ENCODE measurements around the gene CGREF1.

Gene CGREF1

DNA sequence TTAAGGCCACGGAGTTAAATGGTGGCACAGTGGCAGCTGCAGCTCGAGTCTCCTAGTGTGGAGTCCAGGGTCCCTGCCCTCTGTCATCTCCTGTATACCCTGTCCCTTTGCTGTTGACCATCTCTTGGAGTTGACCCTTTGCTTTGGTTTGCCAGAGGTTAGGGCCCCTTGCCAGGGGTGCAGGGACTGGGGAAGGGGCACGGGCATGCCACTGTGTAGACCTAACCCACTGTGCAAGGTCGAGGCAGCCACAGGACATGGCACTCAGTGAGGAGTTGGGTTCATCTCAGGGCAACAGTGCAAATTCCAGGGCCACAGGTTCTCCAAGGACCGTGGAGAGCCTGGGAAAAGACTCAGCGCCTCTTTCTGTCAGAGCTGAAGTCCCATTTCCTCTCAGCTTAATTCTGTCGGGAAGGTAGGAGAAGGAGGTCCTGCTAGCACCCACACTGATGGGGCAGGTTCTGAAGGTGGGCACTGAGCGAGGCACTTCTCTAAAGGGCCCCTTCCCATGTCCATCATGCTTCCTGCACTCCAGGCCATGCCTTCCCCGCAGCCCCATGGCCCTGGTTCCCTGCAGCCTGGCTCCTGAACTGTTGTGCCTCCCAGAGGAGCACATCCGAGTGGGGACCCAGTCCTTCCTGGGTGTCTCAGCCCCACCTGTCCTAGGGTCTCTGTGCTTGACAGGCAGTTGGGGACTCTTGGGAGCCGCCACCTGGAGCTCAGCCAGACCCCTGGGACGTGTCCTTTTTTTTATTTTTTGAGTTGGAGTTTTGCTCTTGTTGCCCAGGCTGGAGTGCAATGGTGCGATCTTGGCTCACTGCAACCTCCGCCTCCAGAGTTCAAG is 29.6 kb downstream of the CGREF1 start:
- in situ Hi-C loops (cut with MboI; ENCODE audit: low sequenced_read_pairs), result no loop called here

DNA sequence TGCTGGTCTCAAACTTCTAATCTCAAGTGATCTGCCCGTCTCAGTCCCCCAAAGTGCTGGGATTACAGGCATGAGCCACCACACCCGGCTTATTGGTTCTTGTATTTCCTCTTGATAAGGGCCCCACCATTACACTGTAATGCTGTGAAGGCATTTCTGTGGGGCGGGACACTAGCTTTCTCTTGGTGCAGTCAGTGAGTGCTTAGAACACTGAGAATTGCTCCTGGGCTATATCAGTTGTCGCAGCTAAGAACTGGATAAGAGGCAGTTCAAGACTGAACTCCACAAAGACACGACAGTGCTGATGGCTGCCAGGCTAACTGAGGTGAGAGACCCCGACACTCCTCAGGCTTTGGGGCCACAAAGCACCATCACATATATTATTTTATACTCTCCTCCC is 30.3 kb downstream of the CGREF1 start:
- in situ Hi-C loops (cut with MboI; ENCODE audit: low sequenced_read_pairs), result no loop called here

DNA sequence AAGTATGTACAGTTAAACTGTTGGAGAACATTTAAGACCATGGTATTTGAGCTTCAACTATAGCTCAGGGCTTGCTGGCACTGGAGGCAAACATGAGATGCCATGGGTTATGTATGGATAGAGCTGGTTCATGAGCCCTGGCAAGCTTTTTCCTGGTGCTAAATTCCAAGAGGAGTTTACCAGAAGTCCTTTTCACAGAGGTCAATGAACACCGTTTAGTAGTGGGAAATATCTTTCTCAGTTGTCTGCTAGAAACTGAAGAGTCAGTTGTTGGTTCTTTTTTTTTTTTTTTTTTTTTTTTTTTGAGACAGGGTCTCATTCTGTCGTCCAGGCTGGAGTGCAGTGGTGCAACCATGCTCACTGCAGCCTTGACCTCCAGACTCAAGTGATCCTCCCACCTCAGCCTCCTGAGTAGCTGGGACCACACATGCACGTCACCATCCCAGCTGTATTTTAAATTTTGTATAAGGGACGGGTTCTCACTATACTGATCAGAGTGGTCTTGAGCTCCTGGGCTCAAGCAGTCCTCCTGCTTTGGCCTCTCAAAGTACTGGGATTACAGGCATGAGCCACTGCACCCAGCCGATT is 31.0 kb downstream of the CGREF1 start:
- in situ Hi-C loops (cut with MboI; ENCODE audit: low sequenced_read_pairs), result no loop called here

DNA sequence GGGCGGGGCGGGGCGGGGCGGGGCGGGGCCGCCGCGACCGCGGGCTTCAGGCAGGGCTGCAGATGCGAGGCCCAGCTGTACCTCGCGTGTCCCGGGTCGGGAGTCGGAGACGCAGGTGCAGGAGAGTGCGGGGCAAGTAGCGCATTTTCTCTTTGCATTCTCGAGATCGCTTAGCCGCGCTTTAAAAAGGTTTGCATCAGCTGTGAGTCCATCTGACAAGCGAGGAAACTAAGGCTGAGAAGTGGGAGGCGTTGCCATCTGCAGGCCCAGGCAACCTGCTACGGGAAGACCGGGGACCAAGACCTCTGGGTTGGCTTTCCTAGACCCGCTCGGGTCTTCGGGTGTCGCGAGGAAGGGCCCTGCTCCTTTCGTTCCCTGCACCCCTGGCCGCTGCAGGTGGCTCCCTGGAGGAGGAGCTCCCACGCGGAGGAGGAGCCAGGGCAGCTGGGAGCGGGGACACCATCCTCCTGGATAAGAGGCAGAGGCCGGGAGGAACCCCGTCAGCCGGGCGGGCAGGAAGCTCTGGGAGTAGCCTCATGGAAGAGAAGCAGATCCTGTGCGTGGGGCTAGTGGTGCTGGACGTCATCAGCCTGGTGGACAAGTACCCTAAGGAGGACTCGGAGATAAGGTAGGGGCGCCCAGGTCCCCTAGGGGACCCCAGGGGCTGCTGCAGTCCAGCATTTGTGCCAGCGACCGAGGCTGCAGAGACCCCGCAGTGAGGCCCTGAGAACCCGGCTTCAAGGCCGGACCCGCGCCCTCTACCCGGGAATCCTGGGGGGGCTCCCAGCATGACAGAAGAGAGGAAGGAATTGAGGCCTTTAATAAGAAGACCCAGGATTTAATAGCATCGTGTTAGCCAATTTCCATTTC is 32.0 kb downstream of the CGREF1 start, which contains the start of gene KHK:
TSS of gene KHK (plus strand) at position 49 of the 870 bp plus-strand sequence. CDS start at position 537, 488 bp downstream.
- in situ Hi-C loops (cut with MboI; ENCODE audit: low sequenced_read_pairs), result no loop called here

DNA sequence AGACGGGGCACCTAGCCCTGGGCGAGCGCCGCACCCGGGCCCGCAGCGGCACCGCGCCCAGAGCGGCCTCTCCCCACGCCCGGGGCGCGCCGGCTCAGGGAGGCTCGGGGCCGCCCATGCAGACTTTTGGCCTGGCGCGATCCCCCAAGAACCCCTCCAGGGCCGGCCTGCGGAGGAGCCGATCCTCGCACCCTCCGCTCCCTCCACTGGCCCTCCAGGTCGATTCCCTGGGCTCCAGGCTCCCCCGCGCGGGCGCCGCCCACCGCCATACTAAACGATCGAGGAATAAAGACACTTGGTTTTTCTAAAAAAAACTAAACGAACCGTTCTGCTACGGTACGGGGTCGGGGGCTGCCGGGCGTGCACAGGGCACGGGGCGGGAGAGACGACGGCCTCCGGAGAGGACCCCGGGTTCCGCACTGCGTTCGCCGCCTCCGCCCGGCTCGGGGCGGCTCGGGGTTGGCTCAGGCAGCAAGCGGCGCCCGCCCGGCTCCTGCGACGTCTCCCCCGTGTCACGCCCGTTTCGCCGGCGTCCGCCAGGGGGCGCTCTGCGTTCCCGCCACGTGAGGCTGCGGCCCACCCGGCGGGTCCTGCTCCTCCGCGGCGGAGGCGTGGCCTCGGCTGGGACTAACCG is 32.7 kb downstream of the CGREF1 start:
- in situ Hi-C loops (cut with MboI; ENCODE audit: low sequenced_read_pairs), result no loop called here

DNA sequence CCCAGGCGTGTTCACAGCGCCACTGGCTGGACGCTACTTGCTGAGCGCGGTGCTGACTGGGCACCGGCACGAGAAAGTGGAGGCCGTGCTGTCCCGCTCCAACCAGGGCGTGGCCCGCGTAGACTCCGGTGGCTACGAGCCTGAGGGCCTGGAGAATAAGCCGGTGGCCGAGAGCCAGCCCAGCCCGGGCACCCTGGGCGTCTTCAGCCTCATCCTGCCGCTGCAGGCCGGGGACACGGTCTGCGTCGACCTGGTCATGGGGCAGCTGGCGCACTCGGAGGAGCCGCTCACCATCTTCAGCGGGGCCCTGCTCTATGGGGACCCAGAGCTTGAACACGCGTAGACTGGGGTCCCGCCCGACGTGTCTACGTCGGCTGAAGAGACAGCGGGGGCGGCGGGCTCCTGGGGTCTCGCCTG is 33.2 kb downstream of the CGREF1 start:
- in situ Hi-C loops (cut with MboI; ENCODE audit: low sequenced_read_pairs), result no loop called here

DNA sequence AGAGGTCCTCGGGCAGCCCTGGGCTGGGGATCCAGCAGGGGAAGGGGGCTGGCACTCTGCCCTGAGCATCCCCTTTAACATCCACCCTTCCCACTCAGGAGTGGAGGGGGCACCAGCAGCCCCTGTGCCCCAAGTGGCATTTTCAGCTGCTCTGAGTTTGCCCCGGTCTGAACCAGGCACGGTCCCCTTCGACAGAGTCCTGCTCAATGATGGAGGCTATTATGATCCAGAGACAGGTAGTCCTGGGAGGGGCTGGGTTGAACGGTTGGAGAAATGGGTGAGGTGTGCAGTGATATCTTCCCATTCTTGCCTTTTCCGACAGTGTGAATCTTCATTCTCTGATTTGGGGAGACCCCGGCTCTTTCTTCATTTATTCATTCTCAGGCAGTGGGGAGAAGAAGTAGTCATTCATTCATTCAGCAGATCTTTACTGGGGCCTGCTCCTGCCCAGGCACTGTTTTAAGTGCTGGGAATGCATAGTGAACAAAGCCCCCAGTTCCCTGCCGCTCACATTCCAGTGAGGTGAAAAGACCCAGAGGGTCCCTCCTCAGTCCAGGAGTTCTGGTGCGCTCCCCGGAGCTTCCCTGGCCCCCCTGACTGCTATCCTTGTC is 33.8 kb downstream of the CGREF1 start:
- in situ Hi-C loops (cut with MboI; ENCODE audit: low sequenced_read_pairs), result no loop called here

DNA sequence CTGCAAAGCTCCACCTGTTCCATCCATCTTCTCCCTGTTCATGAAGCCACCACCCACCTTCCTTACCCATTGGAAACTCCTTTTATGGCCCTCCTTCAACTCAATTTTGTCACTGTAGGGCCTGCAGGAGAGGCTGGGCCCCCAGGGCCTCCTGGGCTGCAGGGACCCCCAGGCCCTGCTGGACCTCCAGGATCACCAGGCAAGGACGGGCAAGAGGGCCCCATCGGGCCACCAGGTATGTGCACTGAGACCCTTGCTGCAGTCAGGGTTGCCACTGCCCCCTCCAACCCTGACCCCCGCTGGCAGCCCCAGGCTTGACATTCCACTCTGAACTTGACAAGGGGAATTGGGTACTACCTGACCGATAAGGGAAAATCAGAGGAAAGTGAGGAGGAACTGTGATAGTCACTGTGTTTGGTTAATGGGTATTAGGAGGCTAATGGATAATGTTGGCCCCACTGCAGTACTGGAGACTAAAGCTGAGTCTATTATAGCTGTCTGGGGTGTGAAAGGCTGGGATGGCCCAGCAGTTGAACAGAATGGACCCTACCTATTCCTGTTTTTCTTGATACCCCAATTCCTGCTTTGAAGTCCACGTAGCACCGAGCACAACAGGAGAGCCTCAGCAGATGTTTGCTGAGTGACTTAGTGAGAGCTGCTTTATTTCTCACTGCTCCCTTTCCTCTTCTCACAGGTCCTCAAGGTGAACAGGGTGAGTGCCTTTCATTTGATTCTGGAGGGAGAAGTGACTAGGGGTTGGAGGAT is 34.4 kb downstream of the CGREF1 start:
- in situ Hi-C loops (cut with MboI; ENCODE audit: low sequenced_read_pairs), result no loop called here

DNA sequence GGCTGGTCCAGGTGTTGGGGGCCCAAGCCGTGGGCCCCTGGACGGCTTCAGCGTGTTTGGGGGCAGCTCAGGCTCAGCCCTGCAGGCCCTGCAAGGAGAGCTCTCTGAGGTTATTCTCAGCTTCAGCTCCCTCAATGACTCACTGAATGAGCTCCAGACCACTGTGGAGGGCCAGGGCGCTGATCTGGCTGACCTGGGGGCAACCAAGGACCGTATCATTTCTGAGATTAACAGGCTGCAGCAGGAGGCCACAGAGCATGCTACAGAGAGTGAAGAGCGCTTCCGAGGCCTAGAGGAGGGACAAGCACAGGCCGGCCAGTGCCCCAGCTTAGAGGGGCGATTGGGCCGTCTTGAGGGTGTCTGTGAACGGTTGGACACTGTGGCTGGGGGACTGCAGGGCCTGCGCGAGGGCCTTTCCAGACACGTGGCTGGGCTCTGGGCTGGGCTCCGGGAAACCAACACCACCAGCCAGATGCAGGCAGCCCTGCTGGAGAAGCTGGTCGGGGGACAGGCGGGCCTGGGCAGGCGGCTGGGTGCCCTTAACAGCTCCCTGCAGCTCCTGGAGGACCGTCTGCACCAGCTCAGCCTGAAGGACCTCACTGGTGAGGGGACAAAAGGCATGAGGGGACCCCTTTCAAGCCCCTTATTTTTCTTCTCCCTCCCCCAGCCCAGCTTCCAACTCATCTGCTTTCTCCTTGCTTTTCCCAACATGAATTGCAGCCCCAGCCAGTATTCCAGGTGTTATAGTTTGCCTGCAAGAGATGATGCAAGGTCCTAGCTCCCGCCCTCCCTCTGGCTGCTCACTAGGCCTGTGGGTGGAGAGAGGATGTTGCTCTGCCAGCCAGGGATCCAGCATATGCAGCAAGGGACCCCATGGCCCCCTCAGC is 35.3 kb downstream of the CGREF1 start:
- in situ Hi-C loops (cut with MboI; ENCODE audit: low sequenced_read_pairs), result no loop called here

DNA sequence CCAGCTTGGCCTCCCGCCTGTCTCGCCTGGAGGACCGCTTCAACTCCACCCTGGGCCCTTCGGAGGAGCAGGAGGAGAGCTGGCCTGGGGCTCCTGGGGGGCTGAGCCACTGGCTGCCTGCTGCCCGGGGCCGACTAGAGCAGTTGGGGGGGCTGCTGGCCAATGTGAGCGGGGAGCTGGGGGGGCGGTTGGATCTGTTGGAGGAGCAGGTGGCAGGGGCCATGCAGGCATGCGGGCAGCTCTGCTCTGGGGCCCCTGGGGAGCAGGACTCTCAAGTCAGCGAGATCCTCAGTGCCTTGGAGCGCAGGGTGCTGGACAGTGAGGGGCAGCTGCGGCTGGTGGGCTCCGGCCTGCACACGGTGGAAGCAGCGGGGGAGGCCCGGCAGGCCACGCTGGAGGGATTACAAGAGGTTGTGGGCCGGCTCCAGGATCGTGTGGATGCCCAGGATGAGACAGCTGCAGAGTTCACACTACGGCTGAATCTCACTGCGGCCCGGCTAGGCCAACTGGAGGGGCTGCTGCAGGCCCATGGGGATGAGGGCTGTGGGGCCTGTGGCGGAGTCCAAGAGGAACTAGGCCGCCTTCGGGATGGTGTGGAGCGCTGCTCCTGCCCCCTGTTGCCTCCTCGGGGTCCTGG is 36.0 kb downstream of the CGREF1 start:
- in situ Hi-C loops (cut with MboI; ENCODE audit: low sequenced_read_pairs), result no loop called here

DNA sequence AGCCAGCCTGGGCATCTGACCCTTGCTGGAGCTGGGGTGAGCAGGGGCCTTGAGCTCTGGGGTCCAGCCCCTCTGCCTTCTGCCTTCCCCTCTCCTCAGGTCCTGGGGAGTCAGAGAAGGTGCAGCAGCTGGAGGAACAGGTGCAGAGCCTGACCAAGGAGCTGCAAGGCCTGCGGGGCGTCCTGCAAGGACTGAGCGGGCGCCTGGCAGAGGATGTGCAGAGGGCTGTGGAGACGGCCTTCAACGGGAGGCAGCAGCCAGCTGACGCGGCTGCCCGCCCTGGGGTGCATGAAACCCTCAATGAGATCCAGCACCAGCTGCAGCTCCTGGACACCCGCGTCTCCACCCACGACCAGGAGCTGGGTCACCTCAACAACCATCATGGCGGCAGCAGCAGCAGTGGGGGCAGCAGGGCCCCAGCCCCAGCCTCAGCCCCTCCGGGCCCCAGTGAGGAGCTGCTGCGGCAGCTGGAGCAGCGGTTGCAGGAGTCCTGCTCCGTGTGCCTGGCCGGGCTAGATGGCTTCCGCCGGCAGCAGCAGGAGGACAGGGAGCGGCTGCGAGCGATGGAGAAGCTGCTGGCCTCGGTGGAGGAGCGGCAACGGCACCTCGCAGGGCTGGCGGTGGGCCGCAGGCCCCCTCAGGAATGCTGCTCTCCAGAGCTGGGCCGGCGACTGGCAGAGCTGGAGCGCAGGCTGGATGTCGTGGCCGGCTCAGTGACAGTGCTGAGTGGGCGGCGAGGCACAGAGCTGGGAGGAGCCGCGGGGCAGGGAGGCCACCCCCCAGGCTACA is 36.8 kb downstream of the CGREF1 start:
- in situ Hi-C loops (cut with MboI; ENCODE audit: low sequenced_read_pairs), result no loop called here

DNA sequence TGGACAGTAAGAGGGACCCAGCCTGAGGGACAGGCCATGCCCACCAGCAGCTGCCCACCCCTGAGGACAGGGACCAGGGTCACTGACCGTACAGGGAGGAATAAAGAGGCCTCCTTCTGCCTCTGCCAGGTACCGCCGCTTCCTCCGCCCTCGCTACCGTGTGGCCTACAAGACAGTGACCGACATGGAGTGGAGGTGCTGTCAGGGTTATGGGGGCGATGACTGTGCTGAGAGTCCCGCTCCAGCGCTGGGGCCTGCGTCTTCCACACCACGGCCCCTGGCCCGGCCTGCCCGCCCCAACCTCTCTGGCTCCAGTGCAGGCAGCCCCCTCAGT is 38.4 kb downstream of the CGREF1 start:
- in situ Hi-C loops (cut with MboI; ENCODE audit: low sequenced_read_pairs), result no loop called here

DNA sequence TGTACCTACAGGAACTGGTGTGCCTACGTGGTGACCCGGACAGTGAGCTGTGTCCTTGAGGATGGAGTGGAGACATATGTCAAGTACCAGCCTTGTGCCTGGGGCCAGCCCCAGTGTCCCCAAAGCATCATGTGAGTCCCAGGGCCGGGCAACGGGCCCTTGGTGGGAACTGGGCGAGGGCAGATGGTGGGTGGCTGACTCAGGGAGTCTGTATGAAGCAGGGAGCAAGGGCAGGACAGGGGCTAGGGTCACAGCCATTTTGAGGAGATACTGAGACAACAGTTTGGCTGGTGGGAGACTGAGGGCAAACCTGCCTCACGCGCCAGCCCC is 38.8 kb downstream of the CGREF1 start:
- in situ Hi-C loops (cut with MboI; ENCODE audit: low sequenced_read_pairs), result no loop called here

DNA sequence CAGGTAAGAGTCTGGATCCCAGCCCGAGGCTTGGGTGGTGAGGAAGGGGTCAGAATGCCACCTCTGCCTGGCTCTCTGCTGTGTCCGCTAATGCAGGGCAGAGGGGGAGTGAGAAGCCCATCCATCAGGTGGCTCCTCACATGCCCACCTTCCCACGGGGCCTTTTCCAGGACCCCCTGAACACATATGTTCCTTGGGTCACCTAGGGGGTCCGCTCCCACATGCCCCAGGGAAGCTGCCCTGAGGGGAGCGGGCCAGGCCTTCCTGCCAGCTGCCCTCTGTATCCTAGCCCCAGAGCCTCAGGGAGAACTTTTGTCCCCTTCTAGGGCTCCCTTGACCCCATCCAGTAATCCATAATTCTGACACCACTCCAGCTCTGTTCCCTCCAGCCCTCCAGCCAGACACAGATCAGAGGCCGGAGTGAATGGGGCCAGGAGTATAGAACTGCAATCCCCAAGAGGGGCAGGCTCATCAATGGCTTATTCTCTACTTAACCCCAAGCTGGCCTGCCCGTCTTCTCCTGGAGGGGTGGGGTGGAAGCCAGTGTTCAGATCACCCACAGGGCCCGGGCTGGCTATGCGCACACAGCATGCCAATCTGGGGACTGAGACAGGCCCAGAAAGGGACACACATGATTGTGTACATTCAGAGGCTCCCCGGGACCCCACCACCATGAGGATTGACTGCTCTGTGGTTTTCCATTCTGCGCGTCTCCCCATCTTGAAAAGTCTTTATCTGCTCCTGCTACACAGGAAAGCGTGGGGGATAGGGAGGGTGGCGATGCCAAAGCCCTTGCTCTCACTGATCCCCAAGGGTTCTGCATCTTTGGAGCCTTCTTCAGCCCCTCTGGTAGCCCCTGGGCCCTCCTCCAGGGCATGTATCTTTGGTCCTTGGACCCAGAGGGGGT is 39.4 kb downstream of the CGREF1 start:
- in situ Hi-C loops (cut with MboI; ENCODE audit: low sequenced_read_pairs), result no loop called here

DNA sequence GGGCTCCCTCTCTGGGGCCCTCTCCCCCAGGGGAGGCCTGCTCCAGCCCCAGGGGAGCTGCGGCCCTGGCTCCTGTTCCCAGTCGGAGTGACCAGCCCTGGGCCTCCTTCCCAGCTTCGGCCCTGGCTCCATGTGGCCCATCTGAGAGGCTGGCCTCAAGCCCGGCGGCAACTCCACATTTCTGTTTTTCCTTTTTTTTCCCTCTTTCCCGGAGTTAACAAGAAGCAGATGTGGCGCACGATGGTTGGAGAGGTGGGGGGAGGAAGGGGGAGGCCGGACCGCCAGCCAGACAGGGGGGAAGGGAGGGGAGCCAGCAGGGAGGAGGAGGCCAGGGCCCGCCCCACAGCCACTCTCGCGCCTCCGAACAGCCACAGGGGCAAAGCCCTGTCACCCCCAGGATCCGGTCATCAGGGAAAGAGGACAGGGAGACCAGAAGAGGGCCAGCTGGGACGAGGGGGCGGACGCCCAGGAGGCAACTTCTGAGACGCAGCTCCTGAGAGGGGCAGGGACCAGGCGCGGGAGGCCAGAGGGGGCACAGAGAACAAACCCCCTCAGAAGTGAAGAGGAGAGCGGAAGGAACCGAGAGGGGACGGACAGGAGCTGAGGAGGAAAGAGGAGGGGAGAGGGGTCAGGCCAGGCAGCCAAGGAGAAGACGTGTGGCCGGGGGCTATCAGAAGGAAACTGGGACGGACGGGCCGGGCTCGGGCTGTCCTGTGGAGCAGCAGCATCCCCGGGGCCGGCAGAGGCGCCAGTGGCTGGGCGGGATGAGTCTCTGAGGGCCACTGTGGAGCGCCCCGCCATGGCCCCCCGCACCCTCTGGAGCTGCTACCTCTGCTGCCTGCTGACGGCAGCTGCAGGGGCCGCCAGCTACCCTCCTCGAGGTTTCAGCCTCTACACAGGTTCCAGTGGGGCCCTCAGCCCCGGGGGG is 40.4 kb downstream of the CGREF1 start, which contains the start of gene EMILIN1:
TSS of gene EMILIN1 (plus strand) at position 349 of the 928 bp plus-strand sequence. CDS start at position 800, 451 bp downstream.
- in situ Hi-C loops (cut with MboI; ENCODE audit: low sequenced_read_pairs), result no loop called here

DNA sequence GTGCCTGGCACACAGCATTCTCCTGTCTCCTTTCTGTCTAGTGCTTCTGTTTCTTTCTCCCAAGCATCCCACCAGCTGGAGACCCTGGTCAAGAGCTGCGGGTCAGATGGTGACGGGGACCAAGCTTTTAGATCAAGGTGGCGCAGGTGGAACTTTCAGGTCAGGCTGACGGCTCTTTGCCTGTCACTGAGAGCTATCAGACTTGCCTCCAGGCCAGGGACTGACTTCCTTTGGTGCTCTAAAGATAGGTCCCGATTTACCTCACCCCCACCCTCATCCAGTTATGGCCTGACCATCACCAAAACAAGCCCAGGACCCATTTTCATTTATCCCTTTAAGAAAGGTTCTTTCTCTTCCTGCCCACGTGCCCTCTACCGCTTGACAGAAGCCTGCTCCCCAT is 41.7 kb downstream of the CGREF1 start:
- in situ Hi-C loops (cut with MboI; ENCODE audit: low sequenced_read_pairs), result no loop called here

Measured in hTERT RPE-1 (cell line).